ENCODE results near the gene PHGDH.

Gene PHGDH

DNA sequence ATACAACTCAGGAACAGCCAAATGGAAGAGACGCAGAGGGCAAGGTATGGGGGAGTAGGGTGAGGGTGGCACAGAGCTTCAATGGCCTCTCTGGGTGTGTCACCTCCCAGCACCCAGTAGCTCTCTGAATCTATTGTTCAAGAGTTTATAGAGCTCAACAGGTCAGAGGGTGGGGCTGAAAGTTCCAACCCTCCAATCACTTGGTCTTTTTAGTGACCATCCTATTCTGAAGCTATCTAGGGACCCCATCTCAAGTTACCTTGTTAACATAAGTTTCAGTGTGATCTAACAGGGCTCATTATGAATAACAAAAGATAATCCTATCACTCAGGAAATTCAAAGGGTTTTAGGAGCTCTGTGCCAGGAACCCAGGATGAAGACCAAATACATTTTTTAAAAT is 32.5 kb upstream of the PHGDH start:
- no peak overlapping the region for H3K4me3 ChIP-seq (ENCODE audit: low read length)
- H3K4me1 ChIP-seq (ENCODE audit: control insufficient read depth, low read depth, low read length) = peaks cover 10% of the 10 kb centered on the region
- H3K18ac ChIP-seq (ENCODE audit: low read length) = no peak overlapping the region
- no peak overlapping the region for H3K27ac ChIP-seq (ENCODE audit: low read depth, low read length)
- H2BK5ac ChIP-seq (ENCODE audit: low read length) = no peak overlapping the region
- no peaks in the 10 kb centered on the region for H3K79me1 ChIP-seq (ENCODE audit: low read length)
- no peaks in the 10 kb centered on the region for H3K36me3 ChIP-seq (ENCODE audit: control insufficient read depth, insufficient read depth, low read length)
- no peak overlapping the region for H2BK15ac ChIP-seq (replicated peaks; ENCODE audit: low read depth)
- no peak overlapping the region for H2AK5ac ChIP-seq (ENCODE audit: low read length)
- H3K4me2 ChIP-seq (ENCODE audit: low read length) = no peak overlapping the region
- H3K79me2 ChIP-seq (ENCODE audit: control insufficient read depth, insufficient read depth, low read length) = no peaks in the 10 kb centered on the region
- no peak overlapping the region for H3K9ac ChIP-seq (ENCODE audit: low read length)
- no peak overlapping the region for H4K8ac ChIP-seq (ENCODE audit: low read depth, low read length)
- no peak overlapping the region for H3K23ac ChIP-seq (ENCODE audit: low read length)
- no peak overlapping the region for H3K4ac ChIP-seq (ENCODE audit: low read depth, low read length)
- DNase-seq = peak; percentile 62
- no peak overlapping the region for H2BK120ac ChIP-seq (ENCODE audit: low read depth, low read length)
- WGBS (ENCODE audit: extremely low coverage, insufficient coverage, low lambda C conversion rate) = no CpG with 5 or more reads among the region's 1 CpG
- H3K56ac ChIP-seq (ENCODE audit: low read length) = no peak overlapping the region
- no peaks in the 10 kb centered on the region for H3K27me3 ChIP-seq (ENCODE audit: insufficient read depth, low read length, poor library complexity)
- no peak overlapping the region for H4K5ac ChIP-seq (ENCODE audit: low read length)

DNA sequence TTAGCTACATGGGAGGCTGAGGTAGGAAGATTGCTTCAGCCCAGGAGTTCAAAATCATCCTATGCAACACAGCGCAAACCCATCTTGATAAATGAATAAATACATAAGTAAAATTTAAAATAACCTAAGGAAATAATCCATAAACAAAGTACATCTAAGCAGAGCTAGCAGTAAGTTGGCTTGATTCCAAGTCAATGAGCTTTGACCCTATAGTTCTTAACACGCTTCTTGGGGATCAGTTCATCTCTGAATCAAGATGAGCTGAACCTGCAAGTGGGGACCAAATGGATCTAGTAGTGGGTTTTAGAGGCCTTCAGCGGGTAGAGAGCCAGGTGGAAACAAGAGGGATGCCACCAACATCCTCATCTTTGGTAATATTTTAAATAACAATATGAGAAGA is 31.5 kb upstream of the PHGDH start:
- DNase-seq = no peak
- Histone ChIP-seq H2BK120ac (ENCODE audit: low read depth, low read length) (no peak overlapping the region), H3K79me1 (ENCODE audit: low read length) (no peaks in the 10 kb centered on the region), H3K18ac (ENCODE audit: low read length) (no peak overlapping the region), H3K9ac (ENCODE audit: low read length) (no peak overlapping the region), H3K27me3 (ENCODE audit: insufficient read depth, low read length, poor library complexity) (no peaks in the 10 kb centered on the region), H3K36me3 (ENCODE audit: control insufficient read depth, insufficient read depth, low read length) (no peaks in the 10 kb centered on the region), H2BK15ac (replicated peaks; ENCODE audit: low read depth) (no peak overlapping the region), H4K8ac (ENCODE audit: low read depth, low read length) (no peak overlapping the region), H3K4me1 (ENCODE audit: control insufficient read depth, low read depth, low read length) (peaks cover 8% of the 10 kb centered on the region), H3K79me2 (ENCODE audit: control insufficient read depth, insufficient read depth, low read length) (no peaks in the 10 kb centered on the region), H2BK5ac (ENCODE audit: low read length) (no peak overlapping the region), H3K27ac (ENCODE audit: low read depth, low read length) (no peak overlapping the region), H3K4me3 (ENCODE audit: low read length) (no peak overlapping the region), H3K23ac (ENCODE audit: low read length) (no peak overlapping the region), H3K4me2 (ENCODE audit: low read length) (no peak overlapping the region), H4K5ac (ENCODE audit: low read length) (no peak overlapping the region), H3K56ac (ENCODE audit: low read length) (no peak overlapping the region), H2AK5ac (ENCODE audit: low read length) (no peak overlapping the region), H3K4ac (ENCODE audit: low read depth, low read length) (no peak overlapping the region)
- no CpG with 5 or more reads among the region's 3 CpGs for WGBS (ENCODE audit: extremely low coverage, insufficient coverage, low lambda C conversion rate)

DNA sequence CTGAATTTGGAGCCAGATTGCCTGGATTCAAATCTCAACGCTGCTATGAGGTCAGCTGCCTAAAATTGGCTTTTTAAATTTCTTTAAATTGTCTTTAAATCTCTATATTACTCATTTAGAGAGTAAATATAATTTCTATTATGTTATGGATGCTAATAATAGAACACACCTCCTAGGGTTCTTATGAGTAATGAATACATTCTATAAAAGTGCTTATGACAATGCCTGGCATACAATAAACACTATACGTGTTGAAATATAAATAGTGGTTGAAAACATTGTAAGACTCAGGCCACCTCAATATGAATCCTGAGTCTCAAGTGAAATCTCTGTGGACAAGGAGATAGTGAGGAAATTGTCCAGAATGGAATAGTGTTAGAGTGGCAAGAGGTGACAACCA is 31.0 kb upstream of the PHGDH start:
- Histone ChIP-seq H3K4me2 (ENCODE audit: low read length) (no peak overlapping the region), H3K27ac (ENCODE audit: low read depth, low read length) (no peak overlapping the region), H2BK15ac (replicated peaks; ENCODE audit: low read depth) (no peak overlapping the region), H3K4me3 (ENCODE audit: low read length) (no peak overlapping the region), H3K36me3 (ENCODE audit: control insufficient read depth, insufficient read depth, low read length) (no peaks in the 10 kb centered on the region), H3K23ac (ENCODE audit: low read length) (no peak overlapping the region), H2BK5ac (ENCODE audit: low read length) (no peak overlapping the region), H3K4me1 (ENCODE audit: control insufficient read depth, low read depth, low read length) (peaks cover 8% of the 10 kb centered on the region), H4K5ac (ENCODE audit: low read length) (no peak overlapping the region), H3K27me3 (ENCODE audit: insufficient read depth, low read length, poor library complexity) (no peaks in the 10 kb centered on the region), H3K79me2 (ENCODE audit: control insufficient read depth, insufficient read depth, low read length) (no peaks in the 10 kb centered on the region), H3K9ac (ENCODE audit: low read length) (no peak overlapping the region), H3K18ac (ENCODE audit: low read length) (no peak overlapping the region), H2BK120ac (ENCODE audit: low read depth, low read length) (no peak overlapping the region), H4K8ac (ENCODE audit: low read depth, low read length) (no peak overlapping the region), H2AK5ac (ENCODE audit: low read length) (no peak overlapping the region), H3K56ac (ENCODE audit: low read length) (no peak overlapping the region), H3K4ac (ENCODE audit: low read depth, low read length) (no peak overlapping the region), H3K79me1 (ENCODE audit: low read length) (no peaks in the 10 kb centered on the region)
- no CpG with 5 or more reads among the region's 2 CpGs for WGBS (ENCODE audit: extremely low coverage, insufficient coverage, low lambda C conversion rate)
- no peak for DNase-seq

DNA sequence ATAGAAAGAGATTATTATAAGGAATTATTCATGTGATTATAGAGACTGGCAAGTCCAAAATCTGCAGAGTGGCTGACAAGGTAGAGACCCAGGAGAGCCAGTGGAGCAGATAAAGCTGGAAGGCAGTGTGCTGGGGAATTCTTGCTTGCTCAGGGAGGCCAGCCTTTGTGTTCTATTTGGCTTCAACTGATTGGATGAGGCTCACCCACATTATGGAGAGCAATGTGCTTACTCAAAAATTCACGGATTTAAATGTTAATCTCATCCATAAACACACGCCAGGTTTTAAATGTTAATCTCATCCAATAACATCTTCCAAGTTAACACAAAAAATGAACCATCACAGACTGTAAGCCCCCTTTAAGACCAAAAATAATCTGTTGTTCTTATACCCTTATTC is 30.2 kb upstream of the PHGDH start:
- Histone ChIP-seq H3K27ac (ENCODE audit: low read depth, low read length) (no peak overlapping the region), H3K56ac (ENCODE audit: low read length) (no peak overlapping the region), H3K27me3 (ENCODE audit: insufficient read depth, low read length, poor library complexity) (no peaks in the 10 kb centered on the region), H3K9ac (ENCODE audit: low read length) (no peak overlapping the region), H2BK5ac (ENCODE audit: low read length) (no peak overlapping the region), H3K79me1 (ENCODE audit: low read length) (no peaks in the 10 kb centered on the region), H2AK5ac (ENCODE audit: low read length) (no peak overlapping the region), H3K4me1 (ENCODE audit: control insufficient read depth, low read depth, low read length) (peaks cover 6% of the 10 kb centered on the region), H3K79me2 (ENCODE audit: control insufficient read depth, insufficient read depth, low read length) (no peaks in the 10 kb centered on the region), H3K4me3 (ENCODE audit: low read length) (no peak overlapping the region), H3K18ac (ENCODE audit: low read length) (no peak overlapping the region), H3K4ac (ENCODE audit: low read depth, low read length) (no peak overlapping the region), H3K23ac (ENCODE audit: low read length) (no peak overlapping the region), H4K8ac (ENCODE audit: low read depth, low read length) (no peak overlapping the region), H3K4me2 (ENCODE audit: low read length) (no peak overlapping the region), H4K5ac (ENCODE audit: low read length) (no peak overlapping the region), H2BK120ac (ENCODE audit: low read depth, low read length) (no peak overlapping the region), H2BK15ac (replicated peaks; ENCODE audit: low read depth) (no peak overlapping the region), H3K36me3 (ENCODE audit: control insufficient read depth, insufficient read depth, low read length) (no peaks in the 10 kb centered on the region)
- DNase-seq = no peak
- no CpG with 5 or more reads among the region's 2 CpGs for WGBS (ENCODE audit: extremely low coverage, insufficient coverage, low lambda C conversion rate)

DNA sequence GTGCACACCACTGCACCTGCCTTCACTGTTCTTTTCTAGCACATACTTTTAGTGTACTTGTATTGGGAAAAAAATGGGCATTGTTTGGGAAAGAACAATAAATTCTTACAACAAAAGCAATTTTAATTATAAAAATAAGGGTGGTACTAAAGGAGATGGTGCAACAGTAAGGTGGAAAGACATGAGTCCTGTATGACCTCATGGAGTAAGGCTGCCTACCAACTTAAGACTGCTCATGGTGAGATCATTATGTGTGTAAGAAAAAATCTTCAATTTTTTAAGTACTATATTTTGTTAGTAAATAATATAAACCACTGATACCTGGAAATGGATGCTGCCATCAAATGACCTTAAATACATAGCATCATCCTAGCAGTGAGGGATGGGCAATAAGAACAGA is 29.6 kb upstream of the PHGDH start:
- no peak overlapping the region for H2BK120ac ChIP-seq (ENCODE audit: low read depth, low read length)
- no peak overlapping the region for H3K18ac ChIP-seq (ENCODE audit: low read length)
- no peak overlapping the region for H4K8ac ChIP-seq (ENCODE audit: low read depth, low read length)
- no peak overlapping the region for H3K56ac ChIP-seq (ENCODE audit: low read length)
- DNase-seq = no peak
- H3K79me2 ChIP-seq (ENCODE audit: control insufficient read depth, insufficient read depth, low read length) = no peaks in the 10 kb centered on the region
- no peak overlapping the region for H3K23ac ChIP-seq (ENCODE audit: low read length)
- no peak overlapping the region for H3K4me2 ChIP-seq (ENCODE audit: low read length)
- H3K79me1 ChIP-seq (ENCODE audit: low read length) = no peaks in the 10 kb centered on the region
- no peaks in the 10 kb centered on the region for H3K27me3 ChIP-seq (ENCODE audit: insufficient read depth, low read length, poor library complexity)
- no peaks in the 10 kb centered on the region for H3K36me3 ChIP-seq (ENCODE audit: control insufficient read depth, insufficient read depth, low read length)
- H2BK15ac ChIP-seq (replicated peaks; ENCODE audit: low read depth) = no peak overlapping the region
- no peak overlapping the region for H3K4ac ChIP-seq (ENCODE audit: low read depth, low read length)
- peaks cover 10% of the 10 kb centered on the region for H3K4me1 ChIP-seq (ENCODE audit: control insufficient read depth, low read depth, low read length)
- H2AK5ac ChIP-seq (ENCODE audit: low read length) = no peak overlapping the region
- no peak overlapping the region for H2BK5ac ChIP-seq (ENCODE audit: low read length)
- H4K5ac ChIP-seq (ENCODE audit: low read length) = no peak overlapping the region
- H3K9ac ChIP-seq (ENCODE audit: low read length) = no peak overlapping the region
- H3K27ac ChIP-seq (ENCODE audit: low read depth, low read length) = no peak overlapping the region
- H3K4me3 ChIP-seq (ENCODE audit: low read length) = no peak overlapping the region

DNA sequence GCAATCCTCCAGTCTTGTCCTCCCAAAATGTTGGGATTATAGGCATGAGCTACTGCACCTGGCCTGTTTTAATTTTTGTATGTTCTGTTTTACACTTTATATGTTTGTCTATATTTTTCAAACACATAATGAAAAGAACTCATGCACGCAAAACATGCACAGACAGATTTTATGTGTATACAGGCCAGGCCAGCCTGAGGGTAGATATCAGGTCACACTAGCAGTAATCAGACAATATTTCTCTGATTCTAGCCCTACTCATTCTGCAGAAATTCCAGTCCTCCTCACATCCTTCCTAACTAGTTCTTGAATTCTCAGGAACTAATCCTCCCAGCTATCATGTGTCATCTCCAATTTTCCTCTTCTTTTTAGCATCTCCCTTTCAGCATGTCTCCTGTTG is 27.8 kb upstream of the PHGDH start:
- Histone ChIP-seq H2AK5ac (ENCODE audit: low read length) (no peak overlapping the region), H4K5ac (ENCODE audit: low read length) (no peak overlapping the region), H3K79me2 (ENCODE audit: control insufficient read depth, insufficient read depth, low read length) (no peaks in the 10 kb centered on the region), H3K4me1 (ENCODE audit: control insufficient read depth, low read depth, low read length) (peaks cover 13% of the 10 kb centered on the region), H2BK120ac (ENCODE audit: low read depth, low read length) (no peak overlapping the region), H3K56ac (ENCODE audit: low read length) (no peak overlapping the region), H3K4me2 (ENCODE audit: low read length) (no peak overlapping the region), H3K4ac (ENCODE audit: low read depth, low read length) (no peak overlapping the region), H3K79me1 (ENCODE audit: low read length) (no peaks in the 10 kb centered on the region), H2BK5ac (ENCODE audit: low read length) (no peak overlapping the region), H3K4me3 (ENCODE audit: low read length) (no peak overlapping the region), H3K27me3 (ENCODE audit: insufficient read depth, low read length, poor library complexity) (no peaks in the 10 kb centered on the region), H2BK15ac (replicated peaks; ENCODE audit: low read depth) (no peak overlapping the region), H3K27ac (ENCODE audit: low read depth, low read length) (no peak overlapping the region), H3K36me3 (ENCODE audit: control insufficient read depth, insufficient read depth, low read length) (no peaks in the 10 kb centered on the region), H3K23ac (ENCODE audit: low read length) (no peak overlapping the region), H3K18ac (ENCODE audit: low read length) (no peak overlapping the region), H4K8ac (ENCODE audit: low read depth, low read length) (no peak overlapping the region), H3K9ac (ENCODE audit: low read length) (no peak overlapping the region)
- no peak for DNase-seq
- no CpG with 5 or more reads among the region's 1 CpG for WGBS (ENCODE audit: extremely low coverage, insufficient coverage, low lambda C conversion rate)
